Measurements from ENCODE around the gene TBCC.

DNA sequence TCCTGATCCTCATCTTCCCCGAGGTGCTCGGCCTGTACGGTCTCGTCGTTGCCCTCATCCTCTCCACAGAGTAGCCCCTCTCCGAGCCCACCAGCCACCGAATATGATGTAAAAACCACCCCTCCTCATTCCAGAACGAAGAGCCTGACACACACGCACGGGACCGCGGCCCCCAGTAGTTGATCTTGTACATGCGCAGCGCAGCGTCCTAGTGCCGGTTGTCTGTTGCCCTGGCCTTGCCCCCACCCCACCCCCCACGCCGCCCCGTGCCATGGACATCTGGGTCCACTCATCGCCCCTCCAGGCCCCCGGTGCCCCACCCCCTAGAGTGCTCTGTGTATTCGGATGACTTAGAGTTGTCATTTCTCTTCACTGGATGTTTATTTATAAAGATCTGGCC is 18.3 kb downstream of the TBCC start:
- TF ChIP-seq CTCF (IDR thresholded peaks at IDR 0.05): no peak
- no peak for TF ChIP-seq POLR2AphosphoS5 (IDR thresholded peaks at IDR 0.05)
- TF ChIP-seq POLR2A (IDR thresholded peaks at IDR 0.05): no peak
- TF ChIP-seq EP300 (IDR thresholded peaks at IDR 0.05): no peak
